Rectal smooth muscle tissue (tissue), 1 donor: ENCODE measurements around the gene RUNX1.

Experiments
- H3K27ac ChIP-seq: one replicate; pipeline ENCODE4 v1.7.0; 2013; ENCODE audit warnings: low read depth, low read length, inconsistent platforms
- H3K27me3 ChIP-seq: one replicate; pipeline ENCODE4 v1.7.0; 2013; ENCODE audit warnings: low read length; ENCODE audit not compliant: control insufficient read depth, insufficient read depth
- H3K36me3 ChIP-seq: one replicate; pipeline ENCODE4 v1.7.0; 2013; ENCODE audit warnings: low read length; ENCODE audit not compliant: control insufficient read depth, insufficient read depth
- H3K4me1 ChIP-seq: one replicate; pipeline ENCODE4 v1.7.0; 2013; ENCODE audit warnings: low read length; ENCODE audit not compliant: control insufficient read depth, insufficient read depth
- H3K4me3 ChIP-seq: one replicate; pipeline ENCODE4 v1.7.0; 2013; ENCODE audit warnings: low read length
- H3K9ac ChIP-seq: one replicate; pipeline ENCODE4 v1.7.0; 2013; ENCODE audit warnings: low read length

RUNX1 gene

DNA sequence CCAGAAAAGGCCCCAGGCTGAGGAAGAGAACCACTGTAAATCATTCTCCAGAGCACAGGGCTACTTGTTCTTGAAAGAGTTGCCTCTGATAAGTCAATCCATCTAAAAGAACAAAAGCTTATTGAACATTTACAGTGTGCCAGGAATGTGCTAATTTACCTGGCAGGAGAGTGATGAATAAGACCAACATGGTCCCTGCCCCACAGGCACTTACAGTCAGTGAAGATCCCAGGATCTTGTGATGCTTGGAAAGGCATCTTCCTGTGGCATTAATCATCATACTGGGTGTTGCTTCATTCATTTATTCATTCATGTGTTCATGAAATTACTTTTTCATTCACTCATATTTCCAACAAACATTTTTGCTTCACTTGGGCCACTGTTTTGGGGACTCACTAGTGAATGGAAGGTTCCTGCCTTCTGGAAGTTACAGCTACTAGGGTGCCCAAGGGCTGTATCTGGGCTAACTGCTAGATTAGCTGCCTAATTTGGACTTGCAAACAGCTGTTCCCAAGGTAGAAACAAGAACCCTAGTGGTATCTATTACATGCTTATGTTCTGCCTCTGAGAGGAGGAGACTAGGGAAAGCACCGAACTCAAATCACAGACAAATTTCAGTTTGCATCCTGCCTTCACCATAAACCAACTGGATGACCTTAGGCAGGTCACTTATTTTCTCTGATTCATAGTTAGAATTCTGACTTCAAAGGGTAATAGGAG lies 246.8 kb downstream of the RUNX1 start:
- H3K4me1 ChIP-seq: no peaks in the 10 kb centered on the region
- H3K36me3 ChIP-seq: no peaks in the 10 kb centered on the region
- H3K9ac ChIP-seq: no peak overlapping the region
- no peak overlapping the region for H3K27ac ChIP-seq
- H3K4me3 ChIP-seq: no peak overlapping the region
- H3K27me3 ChIP-seq: no peaks in the 10 kb centered on the region

DNA sequence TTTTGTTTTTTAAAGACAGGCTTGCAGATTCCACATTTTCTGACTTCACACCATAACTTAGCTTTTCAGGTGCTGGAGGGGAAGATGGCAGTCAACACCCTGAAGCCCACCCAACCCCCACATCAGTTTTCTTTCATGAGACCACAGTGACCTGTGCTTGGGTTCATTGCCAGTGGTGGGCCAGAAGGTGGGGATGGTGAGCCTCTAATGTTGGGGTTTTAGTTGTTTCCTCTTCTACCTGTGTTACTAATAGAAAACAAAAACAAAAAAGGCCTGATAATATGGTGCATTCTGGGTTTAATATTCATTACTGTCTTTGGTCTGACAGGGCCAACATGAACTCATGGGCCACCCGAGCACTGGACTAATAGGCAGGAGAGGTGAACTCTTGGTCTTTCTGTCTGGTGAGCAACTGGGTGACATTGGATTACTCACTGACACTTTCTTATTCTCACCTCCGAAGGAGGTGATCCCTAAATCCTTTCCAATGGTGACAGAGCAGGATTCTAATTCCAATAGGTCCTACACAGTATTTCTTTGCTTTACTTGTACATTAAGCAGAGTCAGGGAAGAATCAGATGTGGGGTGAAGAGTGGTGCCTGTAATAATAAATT lies 247.5 kb downstream of the RUNX1 start:
- H3K27ac ChIP-seq: no peak overlapping the region

DNA sequence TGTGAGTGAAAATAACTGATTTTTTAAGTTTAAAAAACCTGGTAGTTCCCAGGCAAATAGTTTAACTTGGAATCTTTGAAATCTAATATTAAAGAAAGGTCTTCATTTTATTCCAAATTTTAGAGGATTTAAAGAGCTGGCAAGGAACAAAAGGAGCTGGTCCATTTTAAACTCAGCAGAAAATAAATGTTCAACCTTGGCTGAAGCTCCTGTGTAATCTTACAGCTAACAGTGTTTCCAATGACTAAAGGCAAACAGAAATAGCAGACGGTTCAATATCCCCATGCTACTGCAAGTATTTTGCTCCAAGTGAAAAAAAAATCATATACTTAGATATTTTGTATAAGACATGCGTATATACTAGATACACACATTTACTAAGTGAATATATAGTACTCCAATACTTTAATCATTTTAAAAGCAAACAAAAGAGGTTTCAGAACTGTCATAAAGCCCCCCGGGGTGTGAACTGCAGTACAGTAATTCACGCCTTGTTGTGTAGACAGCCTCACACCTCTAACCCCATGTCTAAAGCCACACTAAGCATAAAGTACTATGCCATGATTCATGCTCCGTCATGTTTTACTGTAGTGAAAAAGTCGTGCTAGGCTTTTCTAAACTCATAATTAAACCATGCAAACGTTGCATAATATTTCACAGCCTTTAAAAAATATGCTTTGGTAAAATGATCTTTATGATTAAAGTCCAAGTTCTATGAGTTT lies 248.1 kb downstream of the RUNX1 start:
- H3K27ac ChIP-seq: no peak overlapping the region
- no peaks in the 10 kb centered on the region for H3K36me3 ChIP-seq
- peaks cover 8% of the 10 kb centered on the region for H3K4me1 ChIP-seq
- no peak overlapping the region for H3K4me3 ChIP-seq
- no peak overlapping the region for H3K9ac ChIP-seq
- no peaks in the 10 kb centered on the region for H3K27me3 ChIP-seq

More for the DNA sequence above, 247.5 kb downstream of the RUNX1 start:
- Histone ChIP-seq H3K27me3 (no peaks in the 10 kb centered on the region), H3K9ac (no peak overlapping the region), H3K36me3 (no peaks in the 10 kb centered on the region), H3K4me1 (peaks cover 2% of the 10 kb centered on the region), H3K4me3 (no peak overlapping the region)

DNA sequence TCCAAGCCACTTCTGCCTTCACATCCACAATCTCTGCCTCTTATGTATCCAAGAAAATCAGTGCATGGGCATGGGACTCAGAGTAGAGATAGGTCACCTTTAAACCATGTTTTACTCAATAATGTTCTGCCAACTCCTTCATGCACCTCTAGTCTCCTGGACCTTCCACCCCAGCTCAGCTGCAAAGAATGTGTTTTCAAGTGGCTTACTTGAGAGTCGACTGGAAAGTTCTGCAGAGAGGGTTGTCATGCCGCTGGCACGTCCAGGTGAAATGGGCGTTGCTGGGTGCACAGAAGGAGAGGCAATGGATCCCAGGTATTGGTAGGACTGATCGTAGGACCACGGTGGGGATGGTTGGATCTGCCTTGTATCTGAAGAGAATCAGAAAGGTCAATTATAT lies 250.0 kb downstream of the RUNX1 start:
- Histone ChIP-seq H3K27me3 (no peaks in the 10 kb centered on the region), H3K4me1 (peaks cover 15% of the 10 kb centered on the region), H3K27ac (no peak overlapping the region), H3K9ac (no peak overlapping the region), H3K4me3 (no peak overlapping the region), H3K36me3 (no peaks in the 10 kb centered on the region)

DNA sequence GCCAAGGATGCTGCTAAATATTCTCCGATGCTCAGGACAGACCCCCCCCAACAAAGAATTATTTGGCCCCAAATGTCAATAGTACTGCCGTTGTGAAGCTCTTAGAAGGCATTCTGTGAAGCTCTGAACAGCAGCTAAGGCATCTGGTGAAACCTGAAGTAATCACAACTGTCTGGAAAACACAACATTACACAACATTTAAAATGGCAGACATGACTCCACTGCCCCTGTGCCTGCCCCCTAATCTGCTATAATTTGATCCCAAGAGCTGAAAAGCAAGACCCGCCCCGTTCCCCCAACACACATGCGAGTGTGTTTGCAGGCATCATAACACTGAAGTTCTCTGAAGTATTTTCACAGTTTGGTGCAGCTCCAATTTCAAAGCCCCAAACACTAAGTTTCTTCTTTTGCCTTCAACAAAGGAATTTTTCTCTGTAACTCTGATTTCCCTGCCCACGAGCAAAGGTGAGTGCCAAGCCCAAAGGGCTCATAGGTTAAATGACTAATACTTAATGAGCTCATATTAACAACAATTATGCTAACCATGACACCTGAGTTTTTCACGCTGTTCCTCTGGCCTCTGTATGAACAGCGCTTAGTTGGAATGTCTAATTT lies 251.1 kb downstream of the RUNX1 start:
- H3K4me3 ChIP-seq: no peak overlapping the region
- no peaks in the 10 kb centered on the region for H3K36me3 ChIP-seq
- H3K27ac ChIP-seq: no peak overlapping the region
- peaks cover 15% of the 10 kb centered on the region for H3K4me1 ChIP-seq
- no peaks in the 10 kb centered on the region for H3K27me3 ChIP-seq
- no peak overlapping the region for H3K9ac ChIP-seq

DNA sequence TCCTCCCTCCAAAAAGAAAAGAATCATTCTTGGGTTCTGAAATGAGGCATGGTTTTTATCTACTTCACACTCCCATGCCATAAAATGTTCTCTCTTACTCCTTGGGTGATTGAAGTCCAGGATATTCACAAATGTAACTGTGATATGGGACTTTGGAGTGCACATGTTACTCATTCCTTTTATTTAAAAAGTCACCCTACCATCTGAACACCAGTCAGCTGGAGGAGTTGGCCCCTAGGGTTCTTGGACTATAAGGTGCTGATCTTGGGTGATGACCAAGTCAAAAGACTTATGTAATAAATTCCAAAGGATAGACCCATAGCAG lies 251.9 kb downstream of the RUNX1 start:
- no peak overlapping the region for H3K9ac ChIP-seq
- H3K27me3 ChIP-seq: no peaks in the 10 kb centered on the region
- H3K27ac ChIP-seq: no peak overlapping the region
- H3K4me3 ChIP-seq: no peak overlapping the region
- no peaks in the 10 kb centered on the region for H3K36me3 ChIP-seq
- peaks cover 15% of the 10 kb centered on the region for H3K4me1 ChIP-seq

DNA sequence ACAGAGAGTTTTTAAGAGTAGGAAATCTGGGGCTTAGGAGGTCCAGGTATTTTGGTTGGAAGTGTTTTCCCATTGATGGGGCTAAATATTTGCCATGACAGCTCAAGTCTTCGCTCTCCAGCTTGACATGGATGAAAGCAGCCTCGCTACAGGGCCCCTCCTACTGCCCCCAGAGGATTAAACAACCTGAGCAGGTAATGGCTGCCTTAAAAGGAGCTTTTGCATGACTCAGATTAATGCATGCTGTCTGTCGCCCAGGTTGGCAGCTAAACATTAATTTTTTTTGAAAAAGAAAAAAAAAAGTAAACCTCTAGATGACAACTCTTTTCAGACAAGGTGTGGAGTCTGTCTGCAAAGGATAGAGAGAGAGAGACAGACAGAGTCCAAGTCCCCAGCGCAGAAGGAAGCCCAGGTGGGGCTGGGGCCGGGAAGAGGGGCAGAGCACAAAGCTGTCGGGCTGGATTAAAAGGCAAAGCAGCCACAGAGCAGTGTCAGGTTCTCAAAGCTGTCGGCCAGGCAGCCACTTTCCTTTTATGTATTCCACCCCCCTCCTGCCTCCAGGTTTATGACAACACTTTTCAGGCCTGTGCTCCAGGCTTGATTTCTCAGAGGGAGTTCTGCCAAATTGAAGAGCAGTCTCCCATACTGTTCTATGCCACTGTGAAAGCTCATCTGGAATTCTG lies 252.4 kb downstream of the RUNX1 start:
- no peak overlapping the region for H3K27ac ChIP-seq
- H3K9ac ChIP-seq: no peak overlapping the region
- peaks cover 15% of the 10 kb centered on the region for H3K4me1 ChIP-seq
- no peaks in the 10 kb centered on the region for H3K36me3 ChIP-seq
- no peaks in the 10 kb centered on the region for H3K27me3 ChIP-seq
- H3K4me3 ChIP-seq: no peak overlapping the region

DNA sequence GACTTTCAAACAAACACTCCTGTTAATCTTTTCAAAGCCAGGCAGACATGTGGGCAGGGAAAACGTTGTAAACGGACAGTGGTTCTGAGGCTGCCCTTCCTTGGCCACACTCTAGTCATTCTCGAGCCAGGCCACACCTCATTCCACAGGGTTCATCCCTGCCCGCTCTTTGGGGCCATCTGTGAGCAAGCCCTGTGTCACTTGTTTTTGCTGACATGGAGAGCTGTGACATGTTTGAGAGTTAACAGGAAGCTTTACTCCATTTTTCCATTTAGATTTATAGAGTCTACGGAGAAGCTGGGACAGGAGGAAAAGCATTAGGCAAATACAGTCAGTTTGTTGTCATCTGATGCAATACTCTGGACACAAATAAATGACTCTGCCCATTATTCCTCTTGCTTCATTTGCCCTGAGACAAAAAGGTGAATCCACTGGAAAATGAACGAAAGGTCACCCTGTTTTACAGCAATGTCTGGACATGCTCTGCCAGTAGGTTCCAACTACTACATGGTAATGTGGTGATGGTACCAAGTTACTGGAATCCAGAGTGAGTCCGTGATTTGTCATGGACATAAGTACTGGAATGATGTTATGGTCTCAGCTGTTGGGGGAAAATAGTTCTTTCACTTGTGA lies 253.4 kb downstream of the RUNX1 start:
- peak overlapping the region; percentile 18 for H3K27ac ChIP-seq
- H3K4me1 ChIP-seq: peaks cover 15% of the 10 kb centered on the region
- H3K27me3 ChIP-seq: no peaks in the 10 kb centered on the region
- H3K36me3 ChIP-seq: no peaks in the 10 kb centered on the region
- no peak overlapping the region for H3K4me3 ChIP-seq
- no peak overlapping the region for H3K9ac ChIP-seq

DNA sequence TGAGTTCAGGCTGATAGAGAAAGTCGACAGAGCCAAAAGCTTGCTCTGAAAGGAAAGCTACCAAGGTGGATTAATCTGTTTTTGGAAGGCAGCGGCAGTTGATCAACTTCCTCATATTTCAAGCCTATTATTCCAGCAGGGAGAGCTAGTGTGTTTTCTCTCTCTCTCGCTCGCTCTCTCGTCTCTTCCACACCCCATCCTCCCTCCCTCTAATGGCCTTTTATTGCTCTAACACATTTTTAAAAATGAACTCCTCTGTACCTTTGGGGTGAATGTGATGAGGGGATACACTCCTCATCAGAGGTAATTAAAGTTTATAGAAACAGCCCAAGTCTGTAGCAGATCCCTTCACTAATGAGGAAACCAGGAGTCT lies 253.9 kb downstream of the RUNX1 start:
- no peaks in the 10 kb centered on the region for H3K27me3 ChIP-seq
- H3K4me1 ChIP-seq: peaks cover 15% of the 10 kb centered on the region
- no peaks in the 10 kb centered on the region for H3K36me3 ChIP-seq
- H3K27ac ChIP-seq: peak overlapping the region; percentile 18
- H3K9ac ChIP-seq: no peak overlapping the region
- no peak overlapping the region for H3K4me3 ChIP-seq

DNA sequence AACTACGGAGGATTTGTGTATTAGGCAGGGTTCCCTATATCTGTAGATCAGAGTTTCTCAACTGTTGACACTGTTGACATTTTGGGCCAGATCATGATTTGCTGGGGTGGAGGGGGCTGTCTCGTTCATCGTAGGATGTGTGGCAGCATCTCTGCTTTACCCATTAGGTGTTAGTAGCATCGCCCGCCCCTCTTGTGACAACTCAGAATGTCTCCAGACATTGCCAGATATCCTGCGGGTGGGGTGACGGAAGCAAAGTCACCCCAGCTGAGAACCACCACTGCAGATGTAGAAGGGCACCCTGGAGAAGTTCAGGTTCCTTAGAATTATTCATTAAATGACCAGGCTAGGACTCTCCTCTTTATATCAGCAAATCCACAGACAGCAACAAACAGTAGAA lies 254.4 kb downstream of the RUNX1 start:
- Histone ChIP-seq H3K9ac (no peak overlapping the region), H3K27ac (no peak overlapping the region), H3K4me1 (peaks cover 15% of the 10 kb centered on the region), H3K27me3 (no peaks in the 10 kb centered on the region), H3K36me3 (no peaks in the 10 kb centered on the region), H3K4me3 (no peak overlapping the region)

DNA sequence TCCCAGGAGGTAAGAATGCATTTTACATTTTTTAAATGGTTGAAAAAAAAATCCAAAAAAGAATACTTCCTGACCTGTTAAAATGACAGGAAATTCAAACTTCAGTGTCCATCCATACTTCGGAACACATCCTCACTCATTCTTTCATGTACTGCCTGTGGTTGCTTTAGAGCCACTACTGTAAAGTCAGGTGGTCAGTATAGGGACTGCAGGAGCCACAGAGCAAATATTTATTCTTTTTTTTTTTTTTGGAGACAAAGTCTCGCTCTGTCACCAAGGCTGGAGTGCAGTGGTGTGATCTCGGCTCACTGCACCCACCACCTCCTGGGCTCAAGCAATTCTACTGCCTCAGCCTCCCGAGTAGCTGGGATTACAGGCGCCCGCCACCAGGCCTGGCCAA lies 255.6 kb downstream of the RUNX1 start:
- Histone ChIP-seq H3K4me3 (no peak overlapping the region), H3K36me3 (no peaks in the 10 kb centered on the region), H3K27me3 (no peaks in the 10 kb centered on the region), H3K4me1 (peaks cover 15% of the 10 kb centered on the region), H3K27ac (no peak overlapping the region), H3K9ac (no peak overlapping the region)
